Hepatocyte (in vitro differentiated cells): Measurements from ENCODE around the gene IKBKE. TPM values are rescaled to one million over a fixed set of nuclear protein-coding genes. Genes with fewer than 3 reads are reported as not detected.

Source experiments
- DNase-seq: peaks from one replicate; pipeline ENCODE4 v3.0.0-alpha.2; 2016; ENCODE audit warnings: low spot score
- H2AFZ ChIP-seq: fragments of 200-600 bp; sonication (generic); 2 replicates; pipeline ENCODE4 v1.6.0; 2016; ENCODE audit warnings: antibody characterized with exemption, mild to moderate bottlenecking
- H3K27ac ChIP-seq: fragments of 200-600 bp; sonication (generic); 2 replicates; pipeline ENCODE4 v1.5.1; 2016; ENCODE audit warnings: mild to moderate bottlenecking
- H3K27me3 ChIP-seq: fragments of 200-600 bp; sonication (generic); 2 replicates; pipeline ENCODE4 v1.6.1; 2016
- H3K36me3 ChIP-seq: fragments of 200-600 bp; sonication (generic); replicated peaks from 2 replicates; pipeline ENCODE4 v1.5.1; 2016; ENCODE audit warnings: low read depth; ENCODE audit not compliant: insufficient read depth
- H3K4me1 ChIP-seq: fragments of 200-600 bp; sonication (generic); 2 replicates; pipeline ENCODE4 v1.5.1; 2016; ENCODE audit warnings: mild to moderate bottlenecking, moderate library complexity; ENCODE audit not compliant: insufficient read depth
- H3K4me2 ChIP-seq: fragments of 200-600 bp; sonication (generic); 2 replicates; pipeline ENCODE4 v1.6.0; 2016
- H3K4me3 ChIP-seq: fragments of 200-600 bp; sonication (generic); 2 replicates; pipeline ENCODE4 v1.5.1; 2016; ENCODE audit warnings: mild to moderate bottlenecking
- H3K79me2 ChIP-seq: fragments of 200-600 bp; sonication (generic); 2 replicates; pipeline ENCODE4 v1.6.0; 2017; ENCODE audit warnings: mild to moderate bottlenecking
- H3K9me2 ChIP-seq: fragments of 200-600 bp; sonication (generic); replicated peaks from 2 replicates; pipeline ENCODE4 v1.6.0; 2017; ENCODE audit warnings: mild to moderate bottlenecking; ENCODE audit not compliant: insufficient read depth
- H3K9me3 ChIP-seq: fragments of 200-600 bp; sonication (generic); 2 replicates; pipeline ENCODE4 v1.5.1; 2016; ENCODE audit warnings: low read depth, mild to moderate bottlenecking
- H4K20me1 ChIP-seq: fragments of 200-600 bp; sonication (generic); 2 replicates; pipeline ENCODE4 v1.6.0; 2016; ENCODE audit warnings: mild to moderate bottlenecking; ENCODE audit not compliant: insufficient read depth, poor library complexity, severe bottlenecking
- EZH2 ChIP-seq: fragments of 200-600 bp; sonication (generic); IDR thresholded peaks from 2 replicates; pipeline ENCODE4 v1.6.1; 2016; ENCODE audit warnings: antibody characterized with exemption, mild to moderate bottlenecking, borderline replicate concordance
- EZH2phosphoT487 ChIP-seq: fragments of 200-600 bp; sonication (generic); IDR thresholded peaks from one replicate; pipeline ENCODE4 v1.6.1; 2018; ENCODE audit warnings: antibody characterized with exemption, mild to moderate bottlenecking, low read depth, moderate library complexity; ENCODE audit not compliant: unreplicated experiment, severe bottlenecking
- WGBS: methylation state at CpG from one replicate; pipeline ENCODE4 v1.1.6; 2016; ENCODE audit warnings: low lambda C conversion rate; ENCODE audit errors: missing lambda C conversion rate; 5-methylcytosine and 5-hydroxymethylcytosine counted together
- polyA plus RNA-seq: library from polyadenylated mRNA; unstranded; fragments of >200 nt; fragmentation: Nextera tagmentation; extraction: Ambion mirVana; gene quantifications from 2 replicates; pipeline ENCODE4 v1.2.1, GENCODE V29; 2016
- total RNA-seq: library from RNA; depleted of rRNA; stranded (reverse); fragments of >200 nt; gene quantifications from 2 replicates; pipeline ENCODE4 v1.2.3, GENCODE V29; 2014
- TF ChIP-seq, protein P1 (sequence below): fragments of 200-600 bp; sonication (generic); IDR thresholded peaks from 2 replicates; pipeline ENCODE4 v1.5.1; 2016; ENCODE audit warnings: antibody characterized with exemption, mild to moderate bottlenecking; ENCODE audit not compliant: poor library complexity

Gene IKBKE
- total and polyA plus RNA-seq, 2 experiments from 2014 or later: 5.9 to 6.4 TPM

- Histone ChIP-seq H3K4me2 (no peak overlapping the region), H3K36me3 (no peaks in the 10 kb centered on the region), H3K9me3 (no peaks in the 10 kb centered on the region), H3K9me2 (no peaks in the 10 kb centered on the region), H3K4me1 (no peaks in the 10 kb centered on the region), H3K27ac (no peak overlapping the region), H2AFZ (no peak overlapping the region), H4K20me1 (no peaks in the 10 kb centered on the region), H3K79me2 (no peaks in the 10 kb centered on the region), H3K27me3 (no peaks in the 10 kb centered on the region), H3K4me3 (no peak overlapping the region)
- TF ChIP-seq EZH2phosphoT487: no peak
- TF ChIP-seq EZH2: no peak
- TF ChIP-seq, protein P1, sequence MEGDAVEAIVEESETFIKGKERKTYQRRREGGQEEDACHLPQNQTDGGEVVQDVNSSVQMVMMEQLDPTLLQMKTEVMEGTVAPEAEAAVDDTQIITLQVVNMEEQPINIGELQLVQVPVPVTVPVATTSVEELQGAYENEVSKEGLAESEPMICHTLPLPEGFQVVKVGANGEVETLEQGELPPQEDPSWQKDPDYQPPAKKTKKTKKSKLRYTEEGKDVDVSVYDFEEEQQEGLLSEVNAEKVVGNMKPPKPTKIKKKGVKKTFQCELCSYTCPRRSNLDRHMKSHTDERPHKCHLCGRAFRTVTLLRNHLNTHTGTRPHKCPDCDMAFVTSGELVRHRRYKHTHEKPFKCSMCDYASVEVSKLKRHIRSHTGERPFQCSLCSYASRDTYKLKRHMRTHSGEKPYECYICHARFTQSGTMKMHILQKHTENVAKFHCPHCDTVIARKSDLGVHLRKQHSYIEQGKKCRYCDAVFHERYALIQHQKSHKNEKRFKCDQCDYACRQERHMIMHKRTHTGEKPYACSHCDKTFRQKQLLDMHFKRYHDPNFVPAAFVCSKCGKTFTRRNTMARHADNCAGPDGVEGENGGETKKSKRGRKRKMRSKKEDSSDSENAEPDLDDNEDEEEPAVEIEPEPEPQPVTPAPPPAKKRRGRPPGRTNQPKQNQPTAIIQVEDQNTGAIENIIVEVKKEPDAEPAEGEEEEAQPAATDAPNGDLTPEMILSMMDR: no peak
- no peak for DNase-seq
- 91% methylated on average over 6 of the region's 6 CpGs for WGBS
These were observed 43.0 kb upstream of the IKBKE start for GRCh38 chr1:206427291-206427690.

GRCh38 chr1:206429421-206429820 lies 40.9 kb upstream of the IKBKE start:
- Histone ChIP-seq H3K4me2 (no peak overlapping the region), H3K36me3 (no peaks in the 10 kb centered on the region)
- WGBS: 92% methylated on average over 4 of the region's 4 CpGs

DNA sequence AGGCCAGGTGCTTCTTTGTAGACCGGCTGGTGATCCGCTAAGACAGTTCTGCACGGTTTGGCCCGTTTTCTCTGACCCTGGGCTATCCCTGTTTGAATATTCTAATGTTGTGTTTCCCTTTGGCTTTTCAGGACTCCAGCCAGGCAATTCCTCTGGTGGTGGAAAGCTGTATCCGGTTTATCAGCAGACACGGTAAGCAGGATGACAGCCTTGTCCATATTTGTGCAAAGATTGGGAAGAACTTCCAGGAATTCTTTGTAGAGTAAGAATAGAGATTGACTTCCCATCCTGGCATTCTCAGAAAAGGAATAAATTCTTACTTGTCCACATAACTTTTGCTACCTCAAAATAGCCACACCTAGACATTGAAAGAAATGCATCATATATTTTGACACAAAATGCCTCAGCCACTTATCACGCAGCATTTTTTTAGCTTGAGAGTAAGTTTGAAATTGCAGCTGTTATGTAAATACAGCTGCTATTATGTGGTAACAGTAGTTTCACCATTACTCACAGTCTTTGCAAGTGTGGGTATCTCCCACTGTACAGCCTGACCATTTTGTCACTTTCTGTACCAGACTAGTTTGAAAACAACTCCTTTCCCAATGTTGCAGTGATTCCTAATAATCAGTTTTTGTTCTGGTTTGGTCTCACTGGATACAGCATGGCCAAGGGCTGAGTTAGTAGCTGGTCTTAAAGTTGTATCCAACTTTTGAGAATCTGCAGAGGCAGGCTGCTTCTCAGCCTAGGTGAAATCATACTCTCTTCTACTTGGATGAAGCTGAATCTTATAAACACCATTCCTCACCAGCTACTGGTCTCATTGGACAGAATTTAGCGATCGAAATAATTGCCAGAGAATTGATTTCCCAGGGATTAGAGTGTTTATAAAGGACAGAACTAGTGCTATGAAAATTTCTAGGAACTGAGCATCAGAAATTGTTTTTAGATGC lies 40.0 kb upstream of the IKBKE start:
- 71% methylated on average over 9 of the region's 9 CpGs for WGBS
- no peaks in the 10 kb centered on the region for H3K9me2 ChIP-seq
- no peak overlapping the region for H2AFZ ChIP-seq
- no peaks in the 10 kb centered on the region for H3K36me3 ChIP-seq
- H3K4me1 ChIP-seq: no peaks in the 10 kb centered on the region
- H4K20me1 ChIP-seq: no peaks in the 10 kb centered on the region
- no peaks in the 10 kb centered on the region for H3K9me3 ChIP-seq
- TF ChIP-seq EZH2phosphoT487: no peak
- no peak for TF ChIP-seq EZH2
- TF ChIP-seq, protein P1: no peak
- no peak overlapping the region for H3K4me3 ChIP-seq
- no peaks in the 10 kb centered on the region for H3K27me3 ChIP-seq
- DNase-seq: no peak
- H3K79me2 ChIP-seq: no peaks in the 10 kb centered on the region
- no peak overlapping the region for H3K4me2 ChIP-seq
- H3K27ac ChIP-seq: no peak overlapping the region

More at GRCh38 chr1:206429421-206429820, 40.9 kb upstream of the IKBKE start:
- TF ChIP-seq EZH2 (no peak), EZH2phosphoT487 (no peak)
- TF ChIP-seq, protein P1: no peak
- H4K20me1 ChIP-seq: no peaks in the 10 kb centered on the region
- no peak overlapping the region for H2AFZ ChIP-seq
- H3K9me3 ChIP-seq: no peaks in the 10 kb centered on the region
- H3K9me2 ChIP-seq: no peaks in the 10 kb centered on the region
- no peak overlapping the region for H3K27ac ChIP-seq
- no peaks in the 10 kb centered on the region for H3K79me2 ChIP-seq
- no peaks in the 10 kb centered on the region for H3K27me3 ChIP-seq
- H3K4me1 ChIP-seq: no peaks in the 10 kb centered on the region
- DNase-seq: no peak
- H3K4me3 ChIP-seq: no peak overlapping the region
